Measurements from ENCODE around the gene HP. TPM values are rescaled to one million over a fixed set of nuclear protein-coding genes. Genes with fewer than 3 reads are reported as not detected.

The HP gene
- total RNA-seq, 3 donors from 2014 or later: 0.38 to 4.6 (median 0.51) TPM

GRCh38 chr16:72013888-72014581 lies 40.3 kb upstream of the HP start:
- no peak for TF ChIP-seq CTCF (IDR thresholded peaks at IDR 0.05)
- Histone ChIP-seq H3K4me3 (no peak overlapping the region), H3K36me3 (ENCODE audit: low read depth) (no peaks in the 10 kb centered on the region), H3K9me3 (no peaks in the 10 kb centered on the region), H3K4me1 (ENCODE audit: low read depth) (no peaks in the 10 kb centered on the region)
- intact Hi-C loops (cut with DNase I, micrococcal nuclease): no loop called here
- peak; percentile 11 for ATAC-seq
- no peak for DNase-seq

DNA sequence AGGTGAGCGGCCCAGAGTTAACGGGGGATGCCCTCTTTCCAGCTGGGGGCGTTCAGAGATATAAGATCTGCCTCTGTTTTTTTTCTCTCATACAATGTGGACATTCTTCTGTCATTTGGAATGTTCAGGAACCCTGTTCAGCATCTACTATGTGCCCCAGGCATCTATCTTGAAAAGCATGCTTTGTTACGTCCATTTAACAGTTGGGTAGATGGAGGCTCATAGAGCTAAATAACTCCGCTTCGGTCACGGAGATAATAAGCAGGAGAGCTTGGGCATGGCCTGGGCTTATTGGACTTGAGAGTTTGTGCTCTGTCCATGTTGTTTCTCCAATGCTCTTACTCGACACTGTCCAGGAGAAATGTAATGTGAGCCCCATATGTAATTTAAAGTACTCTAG lies 39.6 kb upstream of the HP start:
- DNase-seq: no peak
- no peak for TF ChIP-seq CTCF (IDR thresholded peaks at IDR 0.05)

GRCh38 chr16:72015124-72015523 lies 39.2 kb upstream of the HP start:
- no peak overlapping the region for H3K4me3 ChIP-seq
- H3K36me3 ChIP-seq (ENCODE audit: low read depth): no peaks in the 10 kb centered on the region
- DNase-seq: peak in 1 of 3 donors; percentile 30
- TF ChIP-seq CTCF (IDR thresholded peaks at IDR 0.05): no peak
- ATAC-seq: peak; percentile 90
- H3K9me3 ChIP-seq: no peaks in the 10 kb centered on the region
- no peaks in the 10 kb centered on the region for H3K4me1 ChIP-seq (ENCODE audit: low read depth)
- intact Hi-C loops (cut with DNase I, micrococcal nuclease): no loop called here

More for the DNA sequence above, 39.6 kb upstream of the HP start:
- Histone ChIP-seq H3K4me3 (no peak overlapping the region), H3K36me3 (ENCODE audit: low read depth) (no peaks in the 10 kb centered on the region), H3K9me3 (no peaks in the 10 kb centered on the region), H3K4me1 (ENCODE audit: low read depth) (no peaks in the 10 kb centered on the region)
- intact Hi-C loops (cut with DNase I, micrococcal nuclease): no loop called here
- no peak for ATAC-seq

DNA sequence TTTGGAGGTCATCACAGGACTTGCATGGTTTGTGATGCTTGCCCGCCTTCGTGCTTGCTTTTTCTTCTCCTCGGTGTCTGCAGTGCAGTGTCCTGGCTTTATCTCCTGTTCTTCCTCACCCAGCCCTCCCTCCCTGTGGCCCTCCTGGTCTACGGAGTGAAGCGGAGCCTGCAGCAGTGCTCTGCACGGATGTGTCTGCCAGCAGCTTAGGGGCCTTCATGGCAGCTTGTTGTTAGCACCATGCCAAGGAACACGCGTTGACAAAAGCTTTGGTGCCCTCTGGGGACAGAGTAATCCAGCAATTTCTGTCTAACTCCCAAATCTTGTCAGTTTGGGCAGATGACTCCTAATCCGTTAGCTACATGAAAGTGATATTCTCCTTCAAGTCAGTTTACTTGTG lies 35.8 kb upstream of the HP start:
- intact Hi-C loops (cut with DNase I, micrococcal nuclease): no loop called here
- Histone ChIP-seq H3K4me1 (ENCODE audit: low read depth) (no peaks in the 10 kb centered on the region), H3K4me3 (no peak overlapping the region), H3K9me3 (no peaks in the 10 kb centered on the region), H3K36me3 (ENCODE audit: low read depth) (no peaks in the 10 kb centered on the region)
- ATAC-seq: no peak
- TF ChIP-seq CTCF (IDR thresholded peaks at IDR 0.05): no peak
- DNase-seq: no peak

- intact Hi-C loops (cut with DNase I, micrococcal nuclease): no loop called here
- no peak for TF ChIP-seq CTCF (IDR thresholded peaks at IDR 0.05)
- no peak for ATAC-seq
- no peak overlapping the region for H3K4me3 ChIP-seq
- H3K4me1 ChIP-seq (ENCODE audit: low read depth): no peaks in the 10 kb centered on the region
- no peaks in the 10 kb centered on the region for H3K9me3 ChIP-seq
- DNase-seq: no peak
- no peaks in the 10 kb centered on the region for H3K36me3 ChIP-seq (ENCODE audit: low read depth)
These were observed 33.3 kb upstream of the HP start for GRCh38 chr16:72021043-72021442.

DNA sequence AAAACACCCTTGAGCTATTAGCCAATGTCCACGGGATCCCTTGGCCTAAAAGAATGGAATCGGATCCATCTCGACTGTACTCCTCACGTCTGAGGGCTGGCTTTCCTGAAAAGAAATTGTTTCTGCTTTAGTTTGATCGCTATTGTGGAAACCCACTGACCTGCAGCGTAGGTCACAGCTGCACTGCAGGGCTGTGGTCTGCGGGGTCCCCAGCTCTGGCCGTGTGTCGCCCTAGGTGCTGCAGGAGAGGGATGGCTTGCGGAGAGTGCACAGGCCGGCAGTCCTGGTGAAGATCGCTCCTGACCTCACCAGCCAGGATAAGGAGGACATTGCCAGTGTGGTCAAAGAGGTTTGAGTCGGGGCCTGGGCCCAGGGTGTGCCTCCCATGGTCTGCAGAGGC lies 32.2 kb upstream of the HP start:
- no peaks in the 10 kb centered on the region for H3K4me1 ChIP-seq (ENCODE audit: low read depth)
- DNase-seq: no peak
- no peaks in the 10 kb centered on the region for H3K9me3 ChIP-seq
- no peaks in the 10 kb centered on the region for H3K36me3 ChIP-seq (ENCODE audit: low read depth)
- TF ChIP-seq CTCF (IDR thresholded peaks at IDR 0.05): no peak
- no peak for ATAC-seq
- no peak overlapping the region for H3K4me3 ChIP-seq
- intact Hi-C loops (cut with DNase I, micrococcal nuclease): no loop called here

Measured in mucosa of descending colon (tissue), 3 donors.